Keratinocyte (primary cell): ENCODE results near the gene BRSK2.

Experiments
- EZH2 ChIP-seq: IDR thresholded peaks from one replicate; pipeline ENCODE4 v1.6.1; 2012; ENCODE audit warnings: inconsistent platforms, mild to moderate bottlenecking, low read length, moderate library complexity
- TF ChIP-seq, protein P1 (sequence below), 3 experiments: IDR thresholded peaks in 1 of 3; conservative IDR thresholded peaks in 1 of 3; optimal IDR thresholded peaks in 1 of 3; 2 replicates in 2 of 3; 3 replicates in 1 of 3; pipeline versions ENCODE3 to v1.5.1; 2011; ENCODE audit warnings: low read length in 3 of 3, mild to moderate bottlenecking in 3 of 3, moderate library complexity in 2 of 3, control low read depth in 1 of 3, inconsistent platforms in 1 of 3; ENCODE audit not compliant: insufficient read depth in 2 of 3; ENCODE audit errors: extremely low read depth in 1 of 3

DNA sequence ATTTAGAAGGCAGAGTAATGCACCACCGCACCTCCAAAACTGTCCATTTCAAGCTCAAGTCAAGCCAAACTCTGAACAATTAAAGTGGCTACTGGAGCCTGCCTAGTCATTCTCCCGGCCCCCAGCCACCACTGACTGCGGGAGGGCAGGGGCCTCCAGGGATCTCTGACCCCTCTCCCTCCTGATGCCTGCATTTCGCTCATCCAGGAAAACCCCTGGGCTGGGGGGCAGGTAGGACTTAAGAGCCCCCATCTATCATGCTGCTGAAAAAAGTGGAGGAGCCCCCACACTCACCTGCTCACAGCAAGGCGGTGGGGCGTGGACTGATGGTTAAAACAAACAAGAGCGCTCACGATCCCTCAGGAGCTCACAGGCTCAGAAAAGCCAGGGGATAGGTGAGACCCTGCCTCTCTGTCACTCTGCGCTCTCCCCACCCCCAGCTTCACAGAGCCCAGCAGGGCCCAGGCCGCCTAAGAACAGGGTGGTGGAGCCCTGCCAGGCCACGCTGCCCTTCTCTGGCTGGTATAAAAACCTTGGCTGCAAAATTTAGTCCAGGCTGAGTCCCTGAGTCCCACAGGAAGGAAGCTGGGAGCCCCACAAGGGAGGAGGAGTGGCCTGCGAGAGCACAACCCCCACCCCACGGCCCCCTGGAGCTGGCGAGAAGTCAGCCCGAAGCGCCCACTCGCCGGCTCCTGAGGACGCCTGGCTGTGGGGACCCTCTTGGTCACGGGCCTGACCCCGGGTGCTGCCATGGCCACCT is 117.8 kb downstream of the BRSK2 start:
- TF ChIP-seq, protein P1, sequence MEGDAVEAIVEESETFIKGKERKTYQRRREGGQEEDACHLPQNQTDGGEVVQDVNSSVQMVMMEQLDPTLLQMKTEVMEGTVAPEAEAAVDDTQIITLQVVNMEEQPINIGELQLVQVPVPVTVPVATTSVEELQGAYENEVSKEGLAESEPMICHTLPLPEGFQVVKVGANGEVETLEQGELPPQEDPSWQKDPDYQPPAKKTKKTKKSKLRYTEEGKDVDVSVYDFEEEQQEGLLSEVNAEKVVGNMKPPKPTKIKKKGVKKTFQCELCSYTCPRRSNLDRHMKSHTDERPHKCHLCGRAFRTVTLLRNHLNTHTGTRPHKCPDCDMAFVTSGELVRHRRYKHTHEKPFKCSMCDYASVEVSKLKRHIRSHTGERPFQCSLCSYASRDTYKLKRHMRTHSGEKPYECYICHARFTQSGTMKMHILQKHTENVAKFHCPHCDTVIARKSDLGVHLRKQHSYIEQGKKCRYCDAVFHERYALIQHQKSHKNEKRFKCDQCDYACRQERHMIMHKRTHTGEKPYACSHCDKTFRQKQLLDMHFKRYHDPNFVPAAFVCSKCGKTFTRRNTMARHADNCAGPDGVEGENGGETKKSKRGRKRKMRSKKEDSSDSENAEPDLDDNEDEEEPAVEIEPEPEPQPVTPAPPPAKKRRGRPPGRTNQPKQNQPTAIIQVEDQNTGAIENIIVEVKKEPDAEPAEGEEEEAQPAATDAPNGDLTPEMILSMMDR (optimal IDR thresholded peaks at IDR 0.05 in 1 of 3, IDR thresholded peaks at IDR 0.05 in 1 of 3, conservative IDR thresholded peaks at IDR 0.05 in 1 of 3; ENCODE audit: extremely low read depth in 1 of 3, insufficient read depth in 2 of 3, low read length in 3 of 3) = no peak
- no peak for TF ChIP-seq EZH2
